SIG-M5 treated with dmso at 0.1 percent for 504 hours (cell line): ENCODE results near the gene FRMD6.

Experiments
- DNase-seq: peaks from one replicate; lab custom pipeline; 2025; ENCODE audit not compliant: unreplicated experiment; lab: John Stamatoyannopoulos, UW

Gene FRMD6

DNA sequence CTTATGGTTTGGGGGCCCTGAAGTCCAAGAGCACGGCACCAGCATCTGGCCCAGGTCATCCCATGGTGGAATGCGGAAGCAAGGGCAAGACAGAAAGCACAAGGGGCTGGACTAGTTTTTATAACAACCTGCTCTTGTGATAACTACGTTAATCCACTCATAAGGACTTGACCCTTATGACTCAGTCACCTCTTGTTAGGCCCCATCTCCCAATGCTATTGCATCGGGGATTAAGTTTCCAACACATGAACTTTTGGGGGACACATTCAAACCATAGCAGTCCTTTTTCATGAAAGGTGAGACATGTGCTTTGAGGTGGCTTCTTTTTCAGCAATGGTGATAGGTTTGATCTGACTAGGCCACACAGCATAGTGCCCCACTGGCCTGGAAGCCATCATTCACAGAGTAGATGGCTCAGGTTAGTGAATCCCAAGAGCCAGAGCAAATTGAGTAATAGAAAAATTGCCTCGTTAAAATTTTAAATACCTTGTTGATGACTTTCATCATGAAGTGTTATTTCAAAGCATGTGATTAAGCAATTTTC is 12.1 kb downstream of the FRMD6 start:
- DNase-seq, result no peak

GRCh38 chr14:51666070-51666469 is 14.4 kb downstream of the FRMD6 start:
- DNase-seq, result no peak

GRCh38 chr14:51666826-51667225 is 15.1 kb downstream of the FRMD6 start:
- DNase-seq, result no peak

GRCh38 chr14:51668870-51669269 is 17.2 kb downstream of the FRMD6 start:
- DNase-seq, result no peak

GRCh38 chr14:51674294-51675002 is 22.7 kb downstream of the FRMD6 start:
- DNase-seq, result no peak

DNA sequence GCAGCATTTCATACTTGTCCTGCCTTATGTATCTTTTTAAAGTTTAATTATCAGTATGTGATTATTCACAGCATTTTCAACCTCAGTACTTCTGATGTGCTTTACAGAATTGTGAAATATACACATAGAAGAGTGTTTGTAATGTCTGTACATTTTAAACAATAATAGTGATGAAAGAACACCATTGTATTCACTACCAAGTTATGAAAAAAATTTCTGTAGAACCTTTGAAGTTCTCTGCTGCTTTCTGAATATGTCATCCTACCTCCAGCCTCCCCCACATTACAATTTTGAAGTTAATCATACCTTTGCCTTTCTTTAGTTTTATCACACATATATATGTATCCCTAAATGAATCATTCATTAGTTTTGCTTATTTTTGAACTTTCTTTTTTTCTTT is 24.8 kb downstream of the FRMD6 start:
- no peak for DNase-seq

- no peak for DNase-seq
Observed at GRCh38 chr14:51677266-51677665, 25.6 kb downstream of the FRMD6 start.

DNA sequence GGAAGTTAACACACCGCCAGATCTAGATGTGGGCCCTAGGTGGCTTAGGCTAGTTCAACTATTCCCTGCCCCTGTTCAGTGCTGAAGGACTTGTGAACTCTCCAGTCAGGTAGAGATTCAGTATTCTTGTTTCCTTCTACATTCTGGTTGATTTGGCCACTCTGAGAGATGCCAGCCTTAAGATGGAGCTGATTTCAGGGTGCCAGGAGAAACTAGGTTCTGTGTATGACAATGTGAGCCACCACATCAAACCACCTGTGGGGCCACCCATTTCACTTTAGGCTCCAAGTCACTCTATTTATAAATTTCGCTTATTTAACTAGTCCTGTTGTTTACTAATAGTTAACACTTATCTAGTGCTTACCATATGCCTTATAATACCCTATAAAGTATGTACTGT is 26.0 kb downstream of the FRMD6 start:
- DNase-seq, result no peak

GRCh38 chr14:51680031-51680430 is 28.3 kb downstream of the FRMD6 start:
- DNase-seq, result no peak

- DNase-seq, result no peak
Observed at GRCh38 chr14:51681411-51681810, 29.7 kb downstream of the FRMD6 start.

DNA sequence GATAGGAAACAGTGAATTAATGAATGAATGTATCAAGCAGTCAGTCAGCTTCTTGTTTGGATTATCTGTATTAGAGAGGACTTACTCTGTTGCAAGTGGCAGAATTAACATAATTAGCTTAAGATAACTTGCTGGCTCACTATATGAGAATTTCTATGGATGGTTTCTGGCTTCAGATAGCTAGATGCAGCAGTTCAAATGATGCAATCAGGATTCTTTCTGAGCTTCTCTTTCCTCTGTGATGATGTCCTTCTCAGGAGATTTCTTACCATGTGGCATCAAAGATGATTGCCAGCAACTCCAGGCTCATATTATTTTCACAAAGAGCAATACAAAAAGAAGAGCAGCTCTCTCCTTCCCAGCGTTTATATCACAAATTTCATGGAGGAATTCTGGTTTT is 30.7 kb downstream of the FRMD6 start:
- no peak for DNase-seq

GRCh38 chr14:51684760-51685159 is 33.0 kb downstream of the FRMD6 start:
- no peak for DNase-seq

DNA sequence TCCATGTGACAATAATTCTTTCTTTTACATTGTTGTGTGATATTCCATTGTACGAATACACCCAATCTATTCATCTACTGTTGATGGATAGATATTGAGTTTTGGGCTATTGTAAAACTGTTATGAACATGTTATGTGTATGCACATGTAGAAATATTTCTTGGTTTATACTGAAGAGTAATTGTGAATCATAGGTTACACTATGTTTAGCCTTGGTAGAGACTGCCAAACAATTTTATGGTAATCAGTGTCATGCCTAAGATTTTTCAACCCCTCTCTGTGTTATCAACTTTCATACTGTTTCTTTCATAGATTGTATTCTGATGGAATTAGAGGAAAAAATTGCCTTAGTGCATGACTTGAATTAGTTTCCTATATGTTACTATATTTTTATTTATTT is 39.5 kb downstream of the FRMD6 start:
- no peak for DNase-seq

DNA sequence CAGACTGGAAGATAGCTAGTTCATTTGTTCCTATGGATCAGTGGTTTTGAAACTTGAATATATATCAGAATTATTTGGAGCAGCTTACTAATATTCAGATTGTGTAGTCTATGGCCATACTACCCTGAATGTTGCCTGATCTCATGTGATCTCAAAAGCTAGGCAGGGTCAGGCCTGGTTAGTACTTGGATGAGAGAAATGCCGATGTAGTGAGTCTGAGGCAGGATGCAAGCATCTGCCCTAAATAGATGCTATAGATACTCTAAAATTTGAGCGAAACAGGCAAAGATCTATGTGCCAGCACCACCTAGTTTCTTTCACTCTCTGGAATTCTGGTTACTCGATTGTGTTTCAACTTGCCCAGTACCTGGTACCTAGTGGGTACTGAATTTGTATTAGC is 40.9 kb downstream of the FRMD6 start:
- DNase-seq, result no peak

- no peak for DNase-seq
Observed at GRCh38 chr14:51697848-51698247, 46.1 kb downstream of the FRMD6 start.

GRCh38 chr14:51701951-51702350 is 50.2 kb downstream of the FRMD6 start:
- DNase-seq, result no peak

DNA sequence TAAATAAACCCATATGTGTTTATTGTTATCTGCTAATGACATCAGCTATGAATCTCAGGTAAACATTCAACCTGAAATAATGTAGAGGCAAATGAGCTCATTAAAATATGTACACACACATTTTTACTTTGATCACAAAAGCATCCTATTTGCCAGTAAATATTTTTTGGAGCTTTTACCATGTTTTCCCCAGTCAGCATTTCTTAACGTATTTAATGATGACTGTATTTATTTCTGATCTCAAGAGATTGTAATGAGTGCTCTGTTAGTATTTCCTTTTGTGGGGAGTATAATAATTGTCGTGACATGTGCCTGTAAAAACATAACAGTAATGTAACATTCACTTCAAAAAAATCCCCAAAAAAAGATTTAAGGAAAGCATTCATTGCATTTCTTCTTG is 52.1 kb downstream of the FRMD6 start:
- no peak for DNase-seq

DNA sequence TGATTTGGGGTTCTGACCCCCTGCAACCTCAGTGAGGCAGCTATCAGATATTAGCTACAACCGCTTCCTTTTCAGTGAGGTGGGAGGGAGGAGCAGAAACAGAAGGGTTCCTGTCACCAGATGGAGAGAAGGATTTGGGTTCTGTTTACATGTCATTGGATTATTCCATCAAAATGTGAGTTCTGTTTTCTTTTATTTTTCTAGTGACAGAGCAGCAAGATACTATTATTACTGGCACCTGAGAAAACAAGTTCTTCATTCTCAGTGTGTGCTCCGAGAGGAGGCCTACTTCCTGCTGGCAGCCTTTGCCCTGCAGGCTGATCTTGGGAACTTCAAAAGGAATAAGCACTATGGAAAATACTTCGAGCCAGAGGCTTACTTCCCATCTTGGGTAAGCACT is 52.8 kb downstream of the FRMD6 start:
- no peak for DNase-seq

DNA sequence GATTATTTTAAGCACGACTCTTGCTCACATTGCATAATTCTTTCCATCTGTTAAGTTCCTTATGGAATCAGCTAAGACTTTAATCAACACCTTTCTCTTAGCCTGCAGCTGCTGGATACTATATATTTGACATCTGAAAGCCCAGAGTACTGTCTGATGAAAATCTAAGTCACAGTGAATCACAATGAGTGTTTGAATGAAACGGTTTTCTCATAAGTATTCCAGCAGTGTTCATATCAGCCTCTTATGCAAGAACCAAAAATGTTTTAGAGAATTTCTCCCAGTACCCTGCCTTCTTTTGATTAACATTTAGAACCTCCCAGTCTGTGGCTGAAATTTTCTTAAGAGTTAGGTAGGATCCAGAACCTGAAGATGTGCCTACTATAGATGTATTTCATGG is 55.6 kb downstream of the FRMD6 start:
- DNase-seq, result no peak

DNA sequence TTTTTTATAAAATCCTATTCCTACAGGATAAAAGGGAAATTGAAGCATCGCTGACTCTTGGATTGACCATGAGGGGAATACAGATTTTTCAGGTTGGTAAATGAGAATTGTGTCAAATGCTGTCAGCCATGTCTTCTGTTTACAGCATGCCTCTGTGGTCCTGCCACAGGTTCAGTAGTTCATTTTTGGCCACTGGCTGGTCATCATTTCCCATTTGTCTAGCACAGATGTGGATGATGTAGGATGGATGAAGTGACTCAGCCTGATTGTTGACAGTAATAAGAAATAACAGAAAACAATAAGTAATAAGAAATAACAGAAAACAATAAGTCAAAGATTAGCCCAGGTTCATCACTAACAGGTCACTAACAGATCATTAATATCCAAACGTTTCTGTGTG is 59.8 kb downstream of the FRMD6 start:
- DNase-seq, result no peak

GRCh38 chr14:51715250-51715649 is 63.5 kb downstream of the FRMD6 start:
- no peak for DNase-seq

GRCh38 chr14:51715742-51716141 is 64.0 kb downstream of the FRMD6 start:
- DNase-seq, result no peak

GRCh38 chr14:51716610-51717009 is 64.9 kb downstream of the FRMD6 start:
- no peak for DNase-seq
